B cell (primary cell): ENCODE measurements around the gene EXOC5. TPM values are rescaled to one million over a fixed set of nuclear protein-coding genes. Genes with fewer than 3 reads are reported as not detected.

Source experiments
- ATAC-seq: fragments of 200-7000 bp; cut with Tn5 transposase; one replicate; pipeline ENCODE4 v1.10.0; 2021; ENCODE audit warnings: low read depth, mild to moderate bottlenecking, moderate number of reproducible peaks, moderate library complexity
- CTCF ChIA-PET: fragments of 350-600 bp; sonication (Branson Sonifier 250); formaldehyde crosslinking; loops from one replicate; lab custom pipeline; 2021; ENCODE audit warnings: antibody characterized with exemption, inconsistent platforms; lab: Charles Lee
- POLR2A ChIA-PET: fragments of 350-600 bp; sonication (Branson Sonifier 250); formaldehyde crosslinking; loops from one replicate; lab custom pipeline; 2021; ENCODE audit warnings: antibody characterized with exemption; lab: Charles Lee
- DNase-seq: peaks from one replicate; pipeline ENCODE4 v3.0.0; 2013
- H2AFZ ChIP-seq: 2 replicates; pipeline ENCODE4 v1.6.1; 2012; ENCODE audit warnings: mild to moderate bottlenecking, low read depth, low read length; ENCODE audit not compliant: insufficient read depth, poor library complexity, severe bottlenecking
- H3K27ac ChIP-seq, 2 donors: 1 replicate in 1 of 2; 2 replicates in 1 of 2; pipeline ENCODE4 v1.5.1; 2012 to 2013; ENCODE audit warnings: low read length in 2 of 2, mild to moderate bottlenecking in 2 of 2, moderate library complexity in 1 of 2
- H3K27me3 ChIP-seq, 4 experiments: fragments of 200-600 bp in 1 of 4; sonication (generic) in 1 of 4; replicated peaks in 1 of 4; 1 replicate in 2 of 4; 2 replicates in 2 of 4; pipeline versions ENCODE4 v1.6.1 to v1.7.0; 2013 to 2016; ENCODE audit warnings: low read length in 3 of 4, mild to moderate bottlenecking in 2 of 4, mixed read lengths in 1 of 4, moderate library complexity in 1 of 4; ENCODE audit not compliant: insufficient read depth in 4 of 4, control insufficient read depth in 3 of 4; ENCODE audit errors: control extremely low read depth in 1 of 4
- H3K36me3 ChIP-seq, 2 experiments: replicated peaks in 1 of 2; 1 replicate in 1 of 2; 2 replicates in 1 of 2; pipeline versions ENCODE4 v1.6.1 to v1.7.1; 2013; ENCODE audit warnings: low read length in 1 of 2; ENCODE audit not compliant: insufficient read depth in 2 of 2, control insufficient read depth in 1 of 2; ENCODE audit errors: control extremely low read depth in 1 of 2, extremely low read depth in 1 of 2
- H3K4me1 ChIP-seq, 2 donors: fragments of 200-600 bp in 1 of 2; sonication (generic) in 1 of 2; 1 replicate in 1 of 2; 2 replicates in 1 of 2; pipeline versions ENCODE4 v1.5.1 to v1.6.1; 2013 to 2017; ENCODE audit warnings: low read length in 2 of 2; ENCODE audit not compliant: control insufficient read depth in 2 of 2, insufficient read depth in 2 of 2
- H3K4me2 ChIP-seq: replicated peaks from 2 replicates; pipeline ENCODE3; 2012; ENCODE audit warnings: mild to moderate bottlenecking, low read depth, low read length; ENCODE audit not compliant: poor library complexity, severe bottlenecking
- H3K4me3 ChIP-seq, 5 experiments: fragments of 200-600 bp in 1 of 5; sonication (generic) in 1 of 5; 1 replicate in 3 of 5; 2 replicates in 2 of 5; pipeline versions ENCODE4 v1.5.1 to v1.7.0; 2011 to 2016; ENCODE audit warnings: low read length in 4 of 5, mild to moderate bottlenecking in 4 of 5, low read depth in 2 of 5, control low read depth in 1 of 5, moderate library complexity in 1 of 5; ENCODE audit not compliant: insufficient read depth in 1 of 5; ENCODE audit errors: control extremely low read depth in 1 of 5, extremely low read depth in 1 of 5
- H3K79me2 ChIP-seq: fragments of 200-600 bp; sonication (generic); one replicate; pipeline ENCODE4 v1.6.0; 2016; ENCODE audit warnings: low read length; ENCODE audit not compliant: control insufficient read depth, insufficient read depth
- H3K9ac ChIP-seq: fragments of 200-600 bp; sonication (generic); 2 replicates; pipeline ENCODE4 v1.6.1; 2017; ENCODE audit warnings: mild to moderate bottlenecking, low read length, moderate library complexity
- H3K9me3 ChIP-seq, 3 donors: one replicate each; pipeline versions ENCODE4 v1.6.1 to v1.7.1; 2013; ENCODE audit warnings: low read length in 2 of 3; ENCODE audit not compliant: control insufficient read depth in 2 of 3, insufficient read depth in 1 of 3; ENCODE audit errors: control extremely low read depth in 1 of 3
- H4K20me1 ChIP-seq: 2 replicates; pipeline ENCODE4 v1.6.0; 2012; ENCODE audit warnings: mild to moderate bottlenecking, low read length; ENCODE audit not compliant: insufficient read depth, control insufficient read depth, poor library complexity, severe bottlenecking
- H3K27ac Mint-ChIP-seq: one replicate; pipeline ENCODE4 v1.8.0; 2021; ENCODE audit warnings: mixed read lengths
- H3K27me3 Mint-ChIP-seq: one replicate; pipeline ENCODE4 v1.8.0; 2021; ENCODE audit warnings: mixed read lengths
- H3K4me1 Mint-ChIP-seq: one replicate; pipeline ENCODE4 v1.8.0; 2021; ENCODE audit warnings: mixed read lengths
- H3K4me3 Mint-ChIP-seq: one replicate; pipeline ENCODE4 v1.8.0; 2021; ENCODE audit warnings: mixed read lengths
- H3K9me3 Mint-ChIP-seq: one replicate; pipeline ENCODE4 v1.8.0; 2022; ENCODE audit warnings: mixed read lengths; ENCODE audit not compliant: insufficient read depth
- CTCF ChIP-seq: fragments of 200-600 bp; IDR thresholded peaks from one replicate; pipeline ENCODE4 v1.8.0; 2022; ENCODE audit warnings: antibody characterized with exemption, mild to moderate bottlenecking
- EZH2 ChIP-seq: IDR thresholded peaks from 2 replicates; pipeline ENCODE4 v1.6.1; 2012; ENCODE audit warnings: borderline replicate concordance, low read depth, mild to moderate bottlenecking, moderate library complexity, low read length; ENCODE audit not compliant: insufficient read depth, poor library complexity, severe bottlenecking
- WGBS: methylation state at CpG from one replicate; pipeline ENCODE4 v1.1.5; 2013; ENCODE audit warnings: missing lambda C conversion rate; ENCODE audit not compliant: insufficient coverage; 5-methylcytosine and 5-hydroxymethylcytosine counted together
- intact Hi-C: fragments of 100-400 bp; cut with micrococcal nuclease; formaldehyde crosslinking; loops from one replicate; pipeline ENCODE4 v1.10.0; 2022
- polyA plus RNA-seq: library from polyadenylated mRNA; depleted of rRNA; stranded (reverse); fragments of >200 nt; gene quantifications from 2 replicates; pipeline ENCODE4 v1.2.3, GENCODE V29; 2012
- total RNA-seq, 2 donors: library from RNA; stranded (reverse); fragments of 120-200 nt in 1 of 2; gene quantifications; 1 replicate in 1 of 2; 2 replicates in 1 of 2; pipeline versions ENCODE4 v1.2.3 to v1.2.4, GENCODE V29; 2013 to 2022

Gene EXOC5
- total and polyA plus RNA-seq, 2 donors (not counting 1 experiment from before 2014, with no cell fraction given) = 5.4 to 60.0 TPM

- no peaks in the 10 kb centered on the region for H3K9me3 Mint-ChIP-seq
- WGBS = no CpG with 5 or more reads among the region's 1 CpG
- H3K4me3 Mint-ChIP-seq = no peak overlapping the region
- intact Hi-C loops = loop anchor here (10.0 kb wide), 1 partner anchor 90 kb away; no protein-coding TSS in a partner anchor
- no peak overlapping the region for H3K4me2 ChIP-seq
- H3K9ac ChIP-seq = no peak overlapping the region
- H3K4me3 ChIP-seq = no peak overlapping the region
- ChIA-PET CTCF (interaction anchor here (1.1 to 3.3 kb wide), 3 partner anchors 17 to 805 kb away, joined by 3 to 18 read pairs (median 3); no protein-coding TSS in a partner anchor), POLR2A (no interaction called here)
- peaks cover 7 to 8% of the 10 kb centered on the region in 2 experiments for H3K36me3 ChIP-seq
- no peak overlapping the region for H2AFZ ChIP-seq
- no peaks in the 10 kb centered on the region for H3K27me3 ChIP-seq
- no peaks in the 10 kb centered on the region for H3K79me2 ChIP-seq
- TF ChIP-seq CTCF (no peak), EZH2 (no peak)
- H3K27ac ChIP-seq = no peak overlapping the region
- no peaks in the 10 kb centered on the region for H3K4me1 Mint-ChIP-seq
- H3K27ac Mint-ChIP-seq = no peak overlapping the region
- H3K9me3 ChIP-seq = no peaks in the 10 kb centered on the region
- DNase-seq = no peak
- H3K27me3 Mint-ChIP-seq = no peaks in the 10 kb centered on the region
- no peaks in the 10 kb centered on the region for H3K4me1 ChIP-seq
- ATAC-seq = no peak
- no peaks in the 10 kb centered on the region for H4K20me1 ChIP-seq
Measured at GRCh38 chr14:57295239-57295638, 26.5 kb upstream of the EXOC5 start.

- POLR2A ChIA-PET = no interaction called here
- CTCF ChIA-PET = interaction anchor here (0.8 to 3.3 kb wide), 7 partner anchors 12 to 804 kb away, joined by 3 to 18 read pairs (median 3); no protein-coding TSS in a partner anchor
- Histone ChIP-seq H3K4me3 (no peak overlapping the region), H3K27ac (no peak overlapping the region), H3K9me3 (no peaks in the 10 kb centered on the region), H3K79me2 (no peaks in the 10 kb centered on the region), H3K4me2 (no peak overlapping the region), H3K9ac (no peak overlapping the region), H3K36me3 (peaks cover 10 to 17% of the 10 kb centered on the region in 2 experiments), H2AFZ (no peak overlapping the region), H3K4me1 (no peaks in the 10 kb centered on the region), H4K20me1 (no peaks in the 10 kb centered on the region), H3K27me3 (no peaks in the 10 kb centered on the region)
- Mint-ChIP-seq H3K9me3 (no peaks in the 10 kb centered on the region), H3K4me1 (no peaks in the 10 kb centered on the region), H3K4me3 (no peak overlapping the region), H3K27ac (no peak overlapping the region), H3K27me3 (no peaks in the 10 kb centered on the region)
- DNase-seq (no peak), ATAC-seq (no peak)
- intact Hi-C loops = loop anchor here (10.0 kb wide), 1 partner anchor 89 kb away; no protein-coding TSS in a partner anchor
- WGBS = 100% methylated on average over 1 of the region's 1 CpG
- TF ChIP-seq EZH2 (no peak), CTCF (peak; percentile 65)
Measured at GRCh38 chr14:57293866-57294837, 25.4 kb upstream of the EXOC5 start.
